AML-193 (cell line): ENCODE measurements around the gene DGKZ.

Experiments
- DNase-seq, 2 experiments: peaks; one replicate each; lab custom pipeline; 2025; lab: John Stamatoyannopoulos, UW

Gene DGKZ

DNA sequence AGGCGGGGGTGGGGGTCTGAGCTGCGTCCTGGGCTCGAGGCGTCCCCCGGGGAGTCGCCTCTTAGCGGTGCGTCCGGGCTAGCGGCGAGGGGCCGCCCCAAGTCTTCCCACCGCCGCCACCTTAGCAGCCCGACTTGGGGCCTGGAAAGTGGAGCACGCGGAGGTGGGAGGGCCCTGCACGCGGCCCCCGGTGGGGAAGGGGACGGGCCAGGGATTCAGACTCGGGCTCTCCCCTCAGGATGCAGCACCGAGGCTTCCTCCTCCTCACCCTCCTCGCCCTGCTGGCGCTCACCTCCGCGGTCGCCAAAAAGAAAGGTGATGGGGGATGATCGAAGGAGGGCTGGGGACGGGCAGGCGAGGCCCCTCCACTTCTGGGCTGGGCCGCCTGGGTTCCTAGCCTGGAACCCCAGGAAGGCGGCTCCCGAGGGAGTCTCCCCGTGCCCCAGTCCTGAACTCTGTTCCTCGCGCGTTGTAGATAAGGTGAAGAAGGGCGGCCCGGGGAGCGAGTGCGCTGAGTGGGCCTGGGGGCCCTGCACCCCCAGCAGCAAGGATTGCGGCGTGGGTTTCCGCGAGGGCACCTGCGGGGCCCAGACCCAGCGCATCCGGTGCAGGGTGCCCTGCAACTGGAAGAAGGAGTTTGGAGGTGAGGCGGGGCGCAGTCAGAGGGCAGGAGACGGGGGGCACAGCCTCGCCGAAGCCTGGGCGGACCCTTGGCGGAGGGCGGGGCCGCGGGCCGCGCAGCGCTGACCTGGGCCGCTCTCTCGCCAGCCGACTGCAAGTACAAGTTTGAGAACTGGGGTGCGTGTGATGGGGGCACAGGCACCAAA, 34.8 kb downstream of the DGKZ start:
- DNase-seq: no peak

GRCh38 chr11:46382646-46383403, 35.6 kb downstream of the DGKZ start:
- no peak for DNase-seq

DNA sequence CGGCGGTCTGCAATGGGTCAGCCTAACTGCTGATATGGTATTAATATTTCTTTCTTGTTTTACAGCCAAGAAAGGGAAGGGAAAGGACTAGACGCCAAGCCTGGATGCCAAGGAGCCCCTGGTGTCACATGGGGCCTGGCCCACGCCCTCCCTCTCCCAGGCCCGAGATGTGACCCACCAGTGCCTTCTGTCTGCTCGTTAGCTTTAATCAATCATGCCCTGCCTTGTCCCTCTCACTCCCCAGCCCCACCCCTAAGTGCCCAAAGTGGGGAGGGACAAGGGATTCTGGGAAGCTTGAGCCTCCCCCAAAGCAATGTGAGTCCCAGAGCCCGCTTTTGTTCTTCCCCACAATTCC, 36.1 kb downstream of the DGKZ start:
- no peak for DNase-seq

GRCh38 chr11:46383974-46384701, 36.9 kb downstream of the DGKZ start:
- no peak for DNase-seq

DNA sequence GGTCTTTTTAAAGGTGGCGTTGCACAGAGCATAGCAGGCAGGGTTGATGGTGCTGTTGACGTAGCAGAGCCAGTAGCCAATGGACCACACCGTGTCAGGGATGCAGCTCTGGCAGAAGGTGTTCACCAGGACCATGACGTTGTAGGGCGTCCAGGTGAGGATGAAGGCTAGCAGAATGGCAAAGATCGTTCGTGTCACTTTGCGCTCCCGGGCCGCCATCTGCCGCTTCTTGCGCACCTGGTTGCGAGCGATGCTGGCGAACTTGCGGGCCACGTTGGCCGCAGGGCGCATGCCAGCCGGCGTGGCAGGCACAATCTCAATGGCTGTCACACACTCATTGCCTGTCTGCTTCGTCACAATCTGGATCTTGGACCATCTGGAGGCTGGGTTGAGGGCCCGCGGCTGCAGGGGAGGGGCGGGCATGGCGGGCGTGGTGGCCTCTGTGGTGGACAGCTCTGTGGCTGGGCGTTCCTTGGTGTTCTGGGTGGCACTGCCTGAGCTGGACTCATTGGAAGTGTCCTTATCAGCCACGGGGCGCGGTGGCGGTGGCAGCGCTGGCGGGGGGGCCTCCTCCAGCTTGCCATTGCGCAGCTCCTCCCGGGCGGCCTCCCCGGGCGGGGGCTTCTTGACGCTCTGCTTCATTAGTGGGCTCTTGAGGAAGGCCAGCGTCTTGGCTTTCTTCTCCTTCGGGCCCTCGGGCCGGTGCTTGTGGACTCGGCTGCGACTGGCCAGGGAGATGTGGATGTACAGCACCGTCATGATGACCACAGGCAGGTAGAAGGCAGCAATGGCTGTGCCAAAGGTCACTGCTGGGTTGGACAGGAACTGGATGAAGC, 38.1 kb downstream of the DGKZ start:
- DNase-seq: no peak

DNA sequence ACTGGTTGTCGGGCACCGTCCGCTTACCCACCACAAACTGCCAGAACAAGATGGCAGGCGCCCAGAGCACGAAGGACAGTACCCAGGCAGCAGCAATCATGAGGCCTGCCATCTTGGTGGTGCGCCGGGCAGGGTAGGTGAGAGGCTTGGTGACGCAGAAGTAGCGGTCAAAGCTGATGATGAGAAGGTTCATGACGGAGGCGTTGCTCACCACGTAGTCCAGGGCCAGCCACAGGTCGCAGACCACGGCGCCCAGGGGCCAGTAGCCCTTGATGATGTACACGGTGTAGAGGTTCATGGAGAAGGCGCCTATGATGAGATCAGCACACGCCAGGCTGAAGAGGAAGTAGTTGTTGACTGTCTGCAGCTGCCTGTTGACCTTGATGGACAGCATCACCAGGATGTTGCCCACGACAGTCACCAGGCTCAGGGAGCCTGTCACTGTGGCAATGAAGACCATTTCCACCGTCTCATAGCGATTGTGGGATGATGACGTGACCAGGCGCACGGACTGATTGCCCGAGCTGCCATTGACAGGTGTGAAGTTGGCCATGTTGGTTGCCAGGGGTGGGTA, 38.8 kb downstream of the DGKZ start:
- no peak for DNase-seq

- DNase-seq: no peak
Measured at GRCh38 chr11:46386674-46387073, 39.4 kb downstream of the DGKZ start.

DNA sequence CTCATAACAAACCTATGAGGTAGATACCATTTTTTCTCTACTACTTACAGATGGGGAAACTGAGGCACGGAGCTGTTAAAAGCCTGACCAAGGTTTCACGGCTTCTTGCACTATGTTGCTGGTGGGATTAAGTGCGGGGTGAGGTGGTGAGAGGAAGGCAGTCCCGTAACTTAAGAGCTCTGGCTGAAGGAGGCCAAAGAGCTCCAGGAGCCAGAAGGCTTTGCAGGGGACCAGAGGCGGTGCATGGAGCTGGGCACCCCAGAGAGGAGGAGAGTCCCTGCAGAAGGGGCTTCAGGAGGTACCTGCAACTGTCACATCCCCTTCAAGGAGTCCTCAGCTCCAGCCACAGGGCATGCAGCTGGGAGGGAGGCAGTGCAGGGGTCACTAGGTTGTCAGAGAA, 40.2 kb downstream of the DGKZ start:
- DNase-seq: no peak

DNA sequence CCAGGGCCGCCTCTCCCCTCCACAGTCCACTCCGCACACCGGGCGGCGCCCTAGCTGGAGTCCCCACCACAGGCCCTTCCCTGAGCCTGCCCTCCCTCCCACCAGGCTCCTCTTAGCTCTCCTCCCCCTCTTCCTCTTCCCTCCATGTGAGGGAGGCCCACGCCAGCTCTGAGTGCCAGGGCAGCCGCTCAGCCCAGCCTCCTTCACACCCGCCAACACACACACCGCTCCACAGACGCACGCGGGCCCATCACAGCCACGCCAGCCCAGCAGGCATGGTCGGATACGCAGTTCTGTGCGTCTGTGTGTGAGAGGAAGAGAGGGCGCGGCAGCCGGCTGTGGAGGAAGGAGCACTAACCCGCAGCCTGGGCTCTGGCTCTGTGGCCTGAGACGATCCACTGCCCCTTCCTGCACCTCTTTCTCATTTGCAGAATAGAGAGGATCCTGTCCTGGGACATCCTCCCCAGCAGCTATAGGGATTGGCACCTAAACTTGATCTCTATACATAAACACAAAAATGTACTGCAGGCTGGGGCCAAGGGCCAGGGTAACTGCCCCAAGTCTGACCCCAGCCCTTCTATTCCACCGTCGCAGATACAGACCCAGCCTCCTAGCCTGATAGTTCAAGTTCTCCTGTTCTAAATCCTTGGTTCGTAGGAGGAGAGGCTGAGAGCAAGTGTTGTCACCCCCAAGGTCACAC, 40.8 kb downstream of the DGKZ start:
- DNase-seq: no peak

GRCh38 chr11:46388619-46389449, 41.6 kb downstream of the DGKZ start:
- no peak for DNase-seq

DNA sequence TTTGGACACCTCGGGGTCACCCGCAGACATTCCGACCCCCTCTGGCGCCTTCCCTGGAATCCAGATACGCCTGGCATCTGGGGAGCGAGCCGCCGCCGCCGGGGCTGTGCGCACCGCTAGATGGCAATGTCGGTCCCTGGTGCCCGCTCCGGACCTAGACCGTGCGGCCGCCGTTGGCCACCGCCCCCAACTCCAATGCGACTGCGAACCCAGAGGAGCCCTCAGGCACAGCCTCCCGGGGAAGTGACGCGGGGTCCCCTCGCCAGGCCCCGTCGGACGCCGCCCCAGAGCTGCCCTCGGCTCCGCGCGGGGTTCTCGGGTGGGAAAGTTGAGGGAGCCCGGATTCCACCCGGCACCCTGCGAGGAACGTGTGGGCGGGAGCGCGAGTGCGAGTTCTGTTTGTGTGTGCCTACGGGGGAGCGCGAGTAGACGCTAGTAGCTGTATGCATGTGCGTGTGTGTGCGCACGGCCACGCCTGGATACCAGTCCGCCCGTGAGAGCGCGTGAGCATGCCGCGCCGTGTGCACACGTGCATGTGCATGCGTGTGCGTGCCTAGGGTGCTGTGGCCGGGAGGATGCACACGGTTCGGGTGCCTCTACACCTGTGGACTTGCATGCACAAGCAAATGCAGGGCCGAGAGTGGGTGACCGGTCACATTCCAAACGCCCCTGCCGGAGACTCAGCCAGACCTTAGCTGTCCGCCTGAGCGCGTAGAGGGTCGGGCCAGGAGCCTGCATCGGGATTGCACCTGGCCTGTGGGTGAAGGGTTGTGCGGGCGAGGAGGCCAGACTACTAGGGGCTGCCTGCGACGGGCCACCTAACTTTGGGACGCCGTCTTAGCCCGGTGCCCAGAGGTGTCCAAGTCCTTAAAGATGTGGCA, 42.4 kb downstream of the DGKZ start:
- DNase-seq: peak; percentile 61 to 65

GRCh38 chr11:46390331-46391171, 43.3 kb downstream of the DGKZ start:
- no peak for DNase-seq

DNA sequence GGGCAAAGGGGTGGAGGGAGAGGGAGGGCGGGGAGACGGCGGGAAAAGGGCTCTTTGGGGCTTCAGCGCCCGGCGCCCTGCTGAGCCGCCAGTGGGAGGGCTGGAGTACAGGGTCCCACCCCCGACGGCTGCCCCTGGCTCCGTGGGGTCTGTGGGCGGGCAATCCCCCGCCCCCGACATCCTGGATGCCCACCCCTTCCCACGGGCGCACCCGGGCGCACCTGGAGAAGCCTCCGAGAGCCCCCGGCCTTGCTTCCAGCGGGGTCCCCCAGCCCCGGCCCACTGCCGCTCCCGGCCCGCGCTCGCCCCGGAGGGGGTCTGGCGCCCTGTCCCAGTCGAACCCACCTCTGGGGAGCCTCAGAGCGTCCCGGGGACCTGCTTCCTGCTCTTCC, 43.9 kb downstream of the DGKZ start:
- DNase-seq: no peak

- DNase-seq: no peak
Measured at GRCh38 chr11:46391578-46392420, 44.5 kb downstream of the DGKZ start, which contains the start of gene CHRM4. Gene CHRM4, minus strand, starts transcription at chr11:46391776. Its CDS starts 5,219 bp downstream, at chr11:46386557.

DNA sequence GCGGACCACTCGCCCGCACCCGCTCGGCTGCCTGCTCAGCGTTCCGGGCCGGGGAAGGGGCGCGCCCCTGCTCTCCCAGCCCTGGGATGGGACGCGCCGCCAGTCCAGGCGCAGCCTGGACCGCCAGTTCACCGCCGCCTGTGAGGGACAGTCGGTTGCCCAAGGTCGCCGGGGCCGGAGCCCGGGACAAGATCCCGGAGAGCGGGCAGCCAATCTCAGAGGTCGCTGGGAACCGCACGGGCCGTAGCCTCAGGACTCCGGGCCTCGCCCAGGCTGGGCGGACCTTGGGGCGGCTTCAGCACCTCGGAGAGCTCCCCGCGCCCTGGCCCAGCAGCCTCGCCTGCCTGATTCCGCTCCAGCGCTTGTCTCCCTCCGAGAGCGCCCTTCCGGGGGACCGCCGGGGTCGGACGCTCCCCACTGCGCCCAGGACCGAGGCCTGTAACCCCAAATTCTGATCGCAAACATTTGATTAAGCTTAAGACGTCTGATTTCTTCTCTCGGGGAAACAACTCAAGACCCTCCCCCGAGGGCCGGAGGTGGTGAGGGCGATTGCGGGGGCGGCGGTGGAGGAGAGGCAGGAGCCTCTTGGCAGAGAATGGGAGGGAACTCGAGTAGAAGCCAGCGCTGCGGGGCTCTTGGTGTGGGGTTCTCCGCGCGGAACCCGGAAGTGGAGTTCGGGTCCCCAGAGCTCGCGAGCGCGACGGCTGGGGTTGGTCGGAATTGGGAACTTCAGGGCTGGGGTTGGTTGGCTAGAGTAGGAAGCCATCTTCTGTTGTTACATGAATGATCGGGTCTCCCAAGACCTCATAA, 45.4 kb downstream of the DGKZ start:
- peak in 1 of 2 experiments; percentile 36 for DNase-seq

GRCh38 chr11:46393231-46393616, 46.0 kb downstream of the DGKZ start:
- no peak for DNase-seq
